H1 (cell line): ENCODE results near the gene FADD. TPM values are rescaled to one million over a fixed set of nuclear protein-coding genes. Genes with fewer than 3 reads are reported as not detected.

ENCODE experiments used
- CTCF ChIA-PET: fragments of 300-600 bp; sonication (Branson Sonifier 250); formaldehyde crosslinking; loops from one replicate; lab custom pipeline; 2021; ENCODE audit not compliant: partially characterized antibody; lab: Charles Lee
- POLR2A ChIA-PET: fragments of 300-600 bp; sonication (Branson Sonifier 250); formaldehyde crosslinking; loops from one replicate; lab custom pipeline; 2021; ENCODE audit warnings: inconsistent platforms; ENCODE audit not compliant: partially characterized antibody; lab: Charles Lee
- DNase-seq, 2 experiments: peaks; one replicate each; pipeline versions ENCODE4 v3.0.0 to v3.0.0-alpha.2; 2010 to 2022; ENCODE audit warnings: low spot score in 2 of 2, low read depth in 1 of 2, mixed read lengths in 1 of 2
- FAIRE-seq: peaks from 2 replicates; lab custom pipeline; 2011; peaks lifted over from hg19 to GRCh38; lab: Jason Lieb, UNC
- H2AFZ ChIP-seq: 2 replicates; pipeline ENCODE4 v1.8.1; 2012; ENCODE audit warnings: low read length, inconsistent platforms
- H2AK5ac ChIP-seq: 2 replicates; pipeline ENCODE4 v1.6.1; 2013; ENCODE audit warnings: low read depth, low read length
- H2BK120ac ChIP-seq: replicated peaks from 2 replicates; pipeline ENCODE3; 2013; ENCODE audit warnings: low read depth, low read length, inconsistent platforms
- H2BK12ac ChIP-seq: 2 replicates; pipeline ENCODE4 v1.6.1; 2013; ENCODE audit warnings: low read depth, low read length
- H2BK15ac ChIP-seq: 2 replicates; pipeline ENCODE4 v1.6.1; 2013; ENCODE audit warnings: low read length
- H2BK20ac ChIP-seq: 2 replicates; pipeline ENCODE4 v1.6.1; 2013; ENCODE audit warnings: low read length
- H2BK5ac ChIP-seq: 2 replicates; pipeline ENCODE4 v1.6.1; 2013; ENCODE audit warnings: low read depth, low read length
- H3K14ac ChIP-seq: 2 replicates; pipeline ENCODE4 v1.6.1; 2013; ENCODE audit warnings: inconsistent platforms; ENCODE audit not compliant: insufficient read length
- H3K18ac ChIP-seq: 2 replicates; pipeline ENCODE4 v1.6.1; 2013; ENCODE audit warnings: low read length; ENCODE audit errors: extremely low read depth
- H3K23ac ChIP-seq: 2 replicates; pipeline ENCODE4 v1.6.1; 2013; ENCODE audit warnings: inconsistent platforms; ENCODE audit not compliant: insufficient read length
- H3K23me2 ChIP-seq: 2 replicates; pipeline ENCODE4 v1.6.1; 2013; ENCODE audit warnings: low read depth, low read length
- H3K27ac ChIP-seq: 2 replicates; pipeline ENCODE4 v1.6.1; 2011; ENCODE audit warnings: low read depth, low read length, inconsistent platforms
- H3K27me3 ChIP-seq, 4 experiments: replicated peaks in 1 of 4; 1 replicate in 1 of 4; 2 replicates in 3 of 4; pipeline versions ENCODE4 v1.6.1 to v1.8.1; 2011 to 2013; ENCODE audit warnings: low read length in 3 of 4, mild to moderate bottlenecking in 3 of 4, inconsistent platforms in 2 of 4, mixed read lengths in 2 of 4, moderate library complexity in 1 of 4; ENCODE audit not compliant: control insufficient read depth in 3 of 4, insufficient read depth in 3 of 4; ENCODE audit errors: extremely low read depth in 1 of 4
- H3K36me3 ChIP-seq, 4 experiments: 2 replicates each; pipeline versions ENCODE4 v1.6.1 to v1.8.1; 2011 to 2013; ENCODE audit warnings: mild to moderate bottlenecking in 4 of 4, low read length in 3 of 4, moderate library complexity in 2 of 4, control low read depth in 1 of 4, inconsistent platforms in 1 of 4; ENCODE audit not compliant: insufficient read depth in 4 of 4, control insufficient read depth in 2 of 4
- H3K4ac ChIP-seq: replicated peaks from 2 replicates; pipeline ENCODE3; 2013; ENCODE audit warnings: low read length, low read depth, mixed read lengths, inconsistent platforms; ENCODE audit not compliant: insufficient read length
- H3K4me1 ChIP-seq, 4 experiments: replicated peaks in 1 of 4; 1 replicate in 1 of 4; 2 replicates in 3 of 4; pipeline versions ENCODE4 v1.6.1 to v1.8.1; 2011 to 2013; ENCODE audit warnings: low read length in 3 of 4, inconsistent platforms in 2 of 4, mixed read lengths in 1 of 4; ENCODE audit not compliant: insufficient read depth in 4 of 4, control insufficient read depth in 3 of 4
- H3K4me2 ChIP-seq, 2 experiments: 2 replicates each; pipeline versions ENCODE4 v1.6.1 to v1.8.1; 2011 to 2013; ENCODE audit warnings: low read depth in 2 of 2, low read length in 2 of 2, control low read depth in 1 of 2, inconsistent platforms in 1 of 2, mild to moderate bottlenecking in 1 of 2; ENCODE audit not compliant: insufficient read depth in 1 of 2
- H3K4me3 ChIP-seq, 4 experiments: fragments of 200-600, 300-600 bp in 1 of 4; sonication (generic), shearing (Covaris generic), sonication (Bioruptor Twin) in 1 of 4; 2 replicates each; pipeline versions ENCODE4 v1.5.1 to v1.8.1; 2011 to 2016; ENCODE audit warnings: low read length in 4 of 4, low read depth in 3 of 4, control low read depth in 2 of 4, inconsistent platforms in 2 of 4, mild to moderate bottlenecking in 2 of 4, mixed read lengths in 1 of 4, moderate library complexity in 1 of 4; ENCODE audit not compliant: insufficient read depth in 2 of 4; ENCODE audit errors: extremely low read depth in 1 of 4
- H3K56ac ChIP-seq: replicated peaks from 2 replicates; pipeline ENCODE3; 2013; ENCODE audit warnings: low read depth, mild to moderate bottlenecking, mixed read lengths, low read length, inconsistent platforms; ENCODE audit not compliant: insufficient read length
- H3K79me1 ChIP-seq: 2 replicates; pipeline ENCODE4 v1.6.1; 2013; ENCODE audit warnings: low read depth, low read length, control low read depth
- H3K79me2 ChIP-seq, 2 experiments: 2 replicates each; pipeline versions ENCODE4 v1.6.1 to v1.8.1; 2012 to 2013; ENCODE audit warnings: low read length in 2 of 2, mild to moderate bottlenecking in 2 of 2, inconsistent platforms in 1 of 2; ENCODE audit not compliant: insufficient read depth in 2 of 2, control insufficient read depth in 1 of 2
- H3K9ac ChIP-seq, 4 experiments: replicated peaks in 1 of 4; 1 replicate in 1 of 4; 2 replicates in 3 of 4; pipeline versions ENCODE4 v1.6.1 to v1.8.1; 2011 to 2013; ENCODE audit warnings: low read depth in 3 of 4, low read length in 3 of 4, control low read depth in 2 of 4, mild to moderate bottlenecking in 2 of 4, moderate library complexity in 2 of 4, inconsistent platforms in 1 of 4; ENCODE audit errors: extremely low read depth in 1 of 4
- H3K9me3 ChIP-seq, 2 experiments: 2 replicates each; pipeline versions ENCODE4 v1.6.1 to v1.8.1; 2012 to 2013; ENCODE audit warnings: mild to moderate bottlenecking in 2 of 2, moderate library complexity in 2 of 2, control low read depth in 1 of 2, inconsistent platforms in 1 of 2, low read depth in 1 of 2, low read length in 1 of 2, mixed read lengths in 1 of 2; ENCODE audit not compliant: insufficient read depth in 2 of 2
- H4K20me1 ChIP-seq, 2 experiments: replicated peaks in 1 of 2; 2 replicates each; pipeline versions ENCODE3 to v1.8.1; 2011 to 2013; ENCODE audit warnings: inconsistent platforms in 2 of 2, low read length in 2 of 2, mild to moderate bottlenecking in 1 of 2; ENCODE audit not compliant: insufficient read depth in 2 of 2, control insufficient read depth in 1 of 2
- H4K5ac ChIP-seq: 2 replicates; pipeline ENCODE4 v1.6.1; 2013; ENCODE audit warnings: low read length, low read depth, mixed read lengths, inconsistent platforms; ENCODE audit not compliant: insufficient read length
- H4K8ac ChIP-seq: 2 replicates; pipeline ENCODE4 v1.8.0; 2013; ENCODE audit warnings: mild to moderate bottlenecking, moderate library complexity, low read length, inconsistent platforms; ENCODE audit not compliant: insufficient read depth; ENCODE audit errors: extremely low read depth
- H4K91ac ChIP-seq: replicated peaks from 2 replicates; pipeline ENCODE3; 2013; ENCODE audit warnings: low read length, mixed read lengths, inconsistent platforms; ENCODE audit not compliant: insufficient read length
- ATF3 ChIP-seq: IDR thresholded peaks from 2 replicates; pipeline ENCODE4 v1.6.1; 2011; ENCODE audit warnings: low read depth, mild to moderate bottlenecking, low read length; ENCODE audit not compliant: insufficient read depth
- FOSL1 ChIP-seq: IDR thresholded peaks from 2 replicates; pipeline ENCODE4 v1.6.1; 2011; ENCODE audit warnings: mild to moderate bottlenecking, low read depth, low read length, moderate library complexity; ENCODE audit not compliant: insufficient read depth
- KDM1A ChIP-seq: fragments of 200-600, 300-600 bp; sonication (generic); IDR thresholded peaks from 2 replicates; pipeline ENCODE4 v1.7.1; 2016; ENCODE audit warnings: mild to moderate bottlenecking, low read length, borderline replicate concordance
- POLR2A ChIP-seq, 2 experiments: IDR thresholded peaks; 1 replicate in 1 of 2; 2 replicates in 1 of 2; pipeline ENCODE4 v1.6.1; 2011; ENCODE audit warnings: low read depth in 2 of 2, low read length in 2 of 2, mild to moderate bottlenecking in 2 of 2; ENCODE audit errors: control extremely low read depth in 1 of 2
- RAD21 ChIP-seq, 2 experiments: IDR thresholded peaks in 1 of 2; conservative IDR thresholded peaks in 1 of 2; 2 replicates each; pipeline ENCODE4 v1.6.1; 2011; ENCODE audit warnings: low read depth in 2 of 2, low read length in 2 of 2, improper control_type of control experiment in 1 of 2, inconsistent platforms in 1 of 2, mild to moderate bottlenecking in 1 of 2, moderate library complexity in 1 of 2
- RFX5 ChIP-seq: IDR thresholded peaks from 2 replicates; pipeline ENCODE4 v1.6.1; 2011; ENCODE audit warnings: low read depth, low read length, improper control_type of control experiment, borderline replicate concordance
- SIRT6 ChIP-seq: IDR thresholded peaks from one replicate; pipeline ENCODE4 v1.7.1; 2012; ENCODE audit warnings: low read length, inconsistent platforms
- SIX5 ChIP-seq: IDR thresholded peaks from 2 replicates; pipeline ENCODE4 v1.6.1; 2011; ENCODE audit warnings: mild to moderate bottlenecking, low read depth, low read length
- SP1 ChIP-seq: IDR thresholded peaks from 2 replicates; pipeline ENCODE4 v1.6.1; 2011; ENCODE audit warnings: low read depth, low read length
- SP4 ChIP-seq: IDR thresholded peaks from 2 replicates; pipeline ENCODE4 v1.6.1; 2012; ENCODE audit warnings: low read length, inconsistent platforms
- TAF1 ChIP-seq: IDR thresholded peaks from 2 replicates; pipeline ENCODE4 v1.6.1; 2011; ENCODE audit warnings: mild to moderate bottlenecking, low read depth, low read length
- TBP ChIP-seq: IDR thresholded peaks from 2 replicates; pipeline ENCODE4 v1.6.1; 2011; ENCODE audit warnings: low read depth, low read length, improper control_type of control experiment
- ZNF274 ChIP-seq: IDR thresholded peaks from 2 replicates; pipeline ENCODE4 v1.7.0; 2012; ENCODE audit warnings: low read length, borderline replicate concordance; ENCODE audit errors: extremely low read depth
- WGBS, 2 experiments: shearing (Covaris generic) in 1 of 2; methylation state at CpG; one replicate each; pipeline versions ENCODE4 v1.1.6 to v1.1.7; 2013 to 2015; ENCODE audit warnings: low lambda C conversion rate in 2 of 2, mixed read lengths in 2 of 2, inconsistent platforms in 1 of 2, low coverage in 1 of 2, missing lambda C conversion rate in 1 of 2; ENCODE audit not compliant: insufficient replicate concordance in 2 of 2, insufficient coverage in 1 of 2, insufficient read length in 1 of 2; ENCODE audit errors: extremely low coverage in 1 of 2, missing lambda C conversion rate in 1 of 2; 5-methylcytosine and 5-hydroxymethylcytosine counted together
- polyA plus RNA-seq, 7 experiments: library from polyadenylated mRNA; depleted of rRNA in 3 of 7; stranded (reverse) in 5 of 7; unstranded in 2 of 7; fragments of >200 nt in 5 of 7; fragments of 200-250 nt in 2 of 7; gene quantifications; 1 replicate in 5 of 7; 2 replicates in 1 of 7; 4 replicates in 1 of 7; pipeline versions ENCODE4 v1.2.1 to v1.2.3, GENCODE V29; 2011 to 2013; ENCODE audit warnings: missing spikeins in 2 of 7, mixed read lengths in 2 of 7
- total RNA-seq: library from RNA; stranded (reverse); fragmentation: NEBNext Ultra II Directional; extraction: Animal tissue kit (Norgen Biotek cat#: 25700); gene quantifications from 2 replicates; pipeline ENCODE4 v1.2.1, GENCODE V29; 2021

The FADD gene
- total and polyA plus RNA-seq, 2 of the 8 experiments (the other 6 are each of a cell fraction or from before 2014, with no cell fraction given), result 29.0 to 43.9 TPM

DNA sequence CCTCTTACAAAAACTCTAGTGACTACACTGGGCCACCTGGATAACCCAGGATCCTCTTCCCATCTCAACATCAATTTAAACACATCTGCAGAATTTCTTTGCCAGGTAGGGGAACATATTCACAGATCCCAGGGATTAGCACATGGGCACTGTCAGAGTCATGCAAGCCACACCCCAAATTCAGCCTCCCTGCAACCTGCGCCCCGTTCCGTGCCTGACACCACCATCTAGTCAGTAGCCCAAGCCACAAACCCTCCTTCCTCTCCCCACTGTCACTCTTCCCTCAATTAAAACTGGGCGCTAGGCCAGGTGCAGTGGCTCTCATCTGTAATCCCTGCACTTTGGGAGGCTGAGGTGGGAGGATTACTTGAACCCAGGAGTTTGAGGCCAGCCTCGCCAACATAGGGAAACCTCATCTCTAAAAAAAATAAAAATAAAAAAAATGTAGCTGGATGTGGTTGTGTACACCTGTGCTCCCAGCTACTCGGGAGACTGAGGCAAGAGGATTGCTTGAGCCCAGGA is 6.4 kb downstream of the FADD start:
- H3K9ac ChIP-seq, result no peak overlapping the region; a peak in 1 of 7 replicates
- peak overlapping the region; percentile 52 for H4K91ac ChIP-seq
- no peak overlapping the region for H3K27ac ChIP-seq
- 0 out of 2 replicates have a peak overlapping the region, but pooled peaks have one; percentile 43 for H2BK20ac ChIP-seq
- FAIRE-seq (no peak), DNase-seq (no peak)
- WGBS, 2 experiments, result 91% methylated on average over 5 of the region's 6 CpGs; no CpG with 5 or more reads in 1 of the 2 experiments
- H3K4me3 ChIP-seq, result no peak overlapping the region
- H4K20me1 ChIP-seq, result peaks cover 19 to 29% of the 10 kb centered on the region in 2 experiments
- H2BK5ac ChIP-seq, result no peak overlapping the region
- H3K27me3 ChIP-seq, result no peaks in the 10 kb centered on the region
- peak overlapping the region; percentile 38; the same call in 1 of the 2 replicates for H3K18ac ChIP-seq
- peaks cover 10 to 21% (median 15%) of the 10 kb centered on the region in 4 experiments for H3K36me3 ChIP-seq
- no peaks in the 10 kb centered on the region for H3K9me3 ChIP-seq
- H3K14ac ChIP-seq, result no peak overlapping the region
- ChIA-PET POLR2A (interaction anchor here (1.2 to 1.5 kb wide), 2 partner anchors 9 to 17 kb away, joined by 3 to 5 read pairs; no protein-coding TSS in a partner anchor), CTCF (interaction anchor here (0.6 to 1.0 kb wide), 2 partner anchors 122 to 340 kb away, joined by 3 read pairs; no protein-coding TSS in a partner anchor)
- H2AFZ ChIP-seq, result no peak overlapping the region
- H3K4me2 ChIP-seq, result no peak overlapping the region
- H2AK5ac ChIP-seq, result no peak overlapping the region
- 0 out of 2 replicates have a peak overlapping the region, but pooled peaks have one; percentile 8 for H2BK15ac ChIP-seq
- TF ChIP-seq RFX5, result no peak
- no peak for TF ChIP-seq TBP
- no peak for TF ChIP-seq POLR2A (IDR thresholded peaks at IDR 0.05; ENCODE audit: control extremely low read depth in 1 of 2, low read depth in 2 of 2, low read length in 2 of 2)
- no peak for TF ChIP-seq RAD21 (IDR thresholded peaks at IDR 0.05 in 1 of 2, conservative IDR thresholded peaks at IDR 0.05 in 1 of 2; ENCODE audit: low read depth in 2 of 2, low read length in 2 of 2)
- TF ChIP-seq ZNF274, result no peak
- TF ChIP-seq SIRT6, result no peak
- no peak for TF ChIP-seq ATF3
- no peak for TF ChIP-seq SP1
- no peak for TF ChIP-seq SIX5
- no peak for TF ChIP-seq KDM1A
- TF ChIP-seq TAF1, result no peak
- TF ChIP-seq FOSL1, result no peak
- TF ChIP-seq SP4, result no peak
- peaks cover 5 to 18% (median 9%) of the 10 kb centered on the region in 4 experiments for H3K4me1 ChIP-seq
- H2BK12ac ChIP-seq, result peak overlapping the region; percentile 31; the same call in 1 of the 2 replicates
- peaks cover 6% of the 10 kb centered on the region; the same call in 1 of the 2 replicates for H3K79me1 ChIP-seq
- H3K79me2 ChIP-seq, result peaks cover 3 to 27% of the 10 kb centered on the region in 2 experiments; a peak in 3 of 4 replicates
- H4K5ac ChIP-seq, result no peak overlapping the region
- no peak overlapping the region for H3K56ac ChIP-seq
- no peak overlapping the region for H3K4ac ChIP-seq
- H4K8ac ChIP-seq, result no peak overlapping the region
- no peak overlapping the region for H3K23ac ChIP-seq
- H2BK120ac ChIP-seq, result no peak overlapping the region
- H3K23me2 ChIP-seq, result no peaks in the 10 kb centered on the region
